AG08396 (cell line): ENCODE results near the gene QKI.
"Not testable (repeated sequence)": the region's sequence is repeated elsewhere in the genome, so short reads cannot be mapped to it uniquely, and the experiment has no call there.

Experiments
- DNase-seq: peaks from one replicate; pipeline ENCODE4 v3.0.0; 2012; ENCODE audit warnings: low spot score, mixed read lengths

Gene QKI

DNA sequence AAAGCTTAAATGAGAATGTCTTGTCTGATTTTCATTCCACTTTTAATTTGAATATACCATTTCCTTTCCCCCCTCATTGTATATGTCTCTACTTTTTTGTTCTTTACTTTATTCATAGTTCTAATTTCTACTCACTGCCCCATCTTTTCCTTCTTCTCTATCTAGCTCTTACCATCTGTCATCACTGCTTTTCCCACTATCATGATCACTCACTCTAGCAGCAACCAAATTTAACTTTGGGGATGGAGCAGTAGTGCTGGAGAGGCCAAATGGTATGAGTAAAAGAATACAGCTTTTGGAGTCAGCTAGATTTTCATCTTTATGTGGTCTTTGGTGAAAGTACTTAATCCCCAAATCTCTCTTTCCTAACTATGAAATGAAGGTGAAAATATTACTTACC, 25.5 kb downstream of the QKI start:
- no peak for DNase-seq

DNA sequence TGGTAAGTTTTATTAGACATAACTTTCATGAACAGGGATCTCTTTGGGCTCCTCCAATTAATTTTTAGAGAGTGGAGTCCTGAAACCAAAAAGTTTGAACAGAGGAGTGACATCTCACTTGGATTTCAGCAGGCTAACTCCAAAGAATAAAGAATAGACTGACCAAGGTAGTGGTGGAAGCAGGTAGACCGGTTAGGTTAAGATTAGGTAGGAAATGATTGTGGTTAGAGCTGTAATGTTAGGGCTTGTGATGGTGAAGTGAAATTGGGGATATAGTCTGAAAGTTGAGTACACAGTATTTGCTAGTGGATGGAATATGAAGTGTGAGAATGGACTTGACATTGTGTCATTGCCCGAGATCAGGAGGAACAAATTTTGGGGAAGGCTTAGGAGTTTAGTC, 27.8 kb downstream of the QKI start:
- DNase-seq: no peak

GRCh38 chr6:163444077-163444476, 29.6 kb downstream of the QKI start:
- no peak for DNase-seq

GRCh38 chr6:163446549-163446948, 32.0 kb downstream of the QKI start:
- no peak for DNase-seq

- DNase-seq: no peak
Observed at GRCh38 chr6:163449076-163449475, 34.6 kb downstream of the QKI start.

DNA sequence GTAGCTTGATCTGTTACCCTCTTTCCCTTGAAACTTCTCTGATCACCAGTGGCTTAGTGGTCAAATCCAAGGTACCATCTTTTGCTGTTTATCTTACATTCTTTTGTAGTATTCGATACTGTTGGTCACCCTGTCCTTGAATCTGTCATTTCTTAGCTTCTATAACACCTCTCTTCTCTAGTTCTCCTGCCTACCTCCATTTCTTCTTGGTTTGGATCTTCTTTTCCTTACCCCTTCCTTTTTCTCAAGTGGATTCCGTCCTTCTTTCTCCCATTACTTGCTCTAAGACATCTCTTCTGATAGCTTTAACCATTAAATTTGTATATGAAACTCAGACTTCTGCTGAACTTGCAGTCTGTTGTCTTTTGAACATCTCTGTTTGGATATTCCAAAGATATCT, 39.9 kb downstream of the QKI start:
- DNase-seq: no peak

GRCh38 chr6:163455552-163455951, 41.0 kb downstream of the QKI start:
- DNase-seq: no peak

GRCh38 chr6:163457637-163458561, 43.4 kb downstream of the QKI start:
- DNase-seq: peak; percentile 79

GRCh38 chr6:163459007-163459406, 44.5 kb downstream of the QKI start:
- no peak for DNase-seq

GRCh38 chr6:163459536-163459935, 45.0 kb downstream of the QKI start:
- peak; percentile 3 for DNase-seq

DNA sequence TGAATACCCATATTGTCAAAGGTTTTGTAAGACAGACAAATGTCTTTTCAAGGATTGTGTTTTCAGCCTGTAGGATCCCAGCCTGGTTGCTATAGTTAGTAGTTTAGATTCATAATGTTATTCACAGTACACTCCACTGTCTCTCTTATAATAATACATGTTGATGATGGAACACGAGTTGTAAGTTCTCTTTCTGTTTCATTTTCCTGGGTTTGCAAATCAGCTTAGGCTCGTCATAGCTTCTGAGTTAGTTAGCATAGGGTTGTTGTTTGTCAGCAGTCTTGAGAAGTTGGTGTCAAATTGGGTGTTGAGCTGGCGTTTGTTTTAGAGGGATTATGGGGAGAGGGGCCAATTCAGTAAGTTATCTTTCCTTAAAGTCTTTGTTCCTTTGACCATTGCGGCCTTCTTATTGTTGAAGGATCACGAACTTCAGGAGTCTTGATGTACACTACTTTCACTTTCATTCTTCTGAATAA, 45.8 kb downstream of the QKI start:
- DNase-seq: peak; percentile 21

- no peak for DNase-seq
Observed at GRCh38 chr6:163461696-163462095, 47.2 kb downstream of the QKI start.

GRCh38 chr6:163463180-163463579, 48.7 kb downstream of the QKI start:
- DNase-seq: no peak

- DNase-seq: no peak
Observed at GRCh38 chr6:163463795-163464194, 49.3 kb downstream of the QKI start.

DNA sequence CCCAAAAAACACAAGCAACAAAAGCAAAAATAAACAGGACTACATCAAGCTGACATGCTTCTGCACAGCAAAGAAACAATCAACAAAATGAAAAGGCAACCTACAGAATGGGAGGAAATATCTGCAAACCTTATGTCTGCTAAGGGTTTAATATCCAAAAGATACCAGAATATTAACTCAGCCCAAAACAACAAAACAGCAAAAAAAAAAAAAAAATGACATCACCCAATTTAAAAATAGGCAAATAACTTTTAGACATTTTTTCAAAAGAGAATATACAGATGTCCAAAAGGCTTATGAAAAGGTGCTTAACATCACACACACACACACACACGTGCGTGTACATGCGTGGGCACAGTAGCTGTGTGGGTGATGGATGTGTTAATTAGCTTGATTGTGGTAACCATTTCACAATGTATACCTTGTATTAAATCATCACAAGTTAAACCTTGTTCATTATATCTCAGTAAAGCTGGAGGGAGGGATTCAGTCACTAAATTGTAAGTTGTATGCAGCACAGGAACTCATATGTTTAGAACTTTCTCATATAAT, 52.4 kb downstream of the QKI start:
- DNase-seq: no peak

- no peak for DNase-seq
Observed at GRCh38 chr6:163468738-163469137, 54.2 kb downstream of the QKI start.

- DNase-seq: no peak
Observed at GRCh38 chr6:163469459-163469985, 55.0 kb downstream of the QKI start.

DNA sequence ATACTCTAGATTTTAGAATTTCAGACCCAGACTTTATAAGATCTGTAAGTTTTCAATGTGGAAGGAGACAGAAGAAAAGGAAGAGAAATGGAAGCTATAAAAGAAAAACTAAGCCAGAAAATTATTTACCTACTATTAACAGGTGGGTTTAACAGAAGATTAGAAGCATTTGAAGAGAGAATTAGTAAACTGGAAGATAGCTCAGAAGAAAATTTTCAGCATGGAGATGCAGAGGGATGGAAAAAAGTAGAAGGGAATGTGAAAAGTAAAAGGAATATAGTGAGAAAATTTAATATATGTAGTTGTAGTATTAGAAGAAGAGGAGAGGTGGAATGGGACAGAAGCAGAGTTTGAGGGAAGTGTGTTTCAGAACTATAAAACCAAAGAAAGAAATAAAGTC, 56.1 kb downstream of the QKI start:
- DNase-seq: no peak

GRCh38 chr6:163474581-163474980, 60.1 kb downstream of the QKI start:
- no peak for DNase-seq

DNA sequence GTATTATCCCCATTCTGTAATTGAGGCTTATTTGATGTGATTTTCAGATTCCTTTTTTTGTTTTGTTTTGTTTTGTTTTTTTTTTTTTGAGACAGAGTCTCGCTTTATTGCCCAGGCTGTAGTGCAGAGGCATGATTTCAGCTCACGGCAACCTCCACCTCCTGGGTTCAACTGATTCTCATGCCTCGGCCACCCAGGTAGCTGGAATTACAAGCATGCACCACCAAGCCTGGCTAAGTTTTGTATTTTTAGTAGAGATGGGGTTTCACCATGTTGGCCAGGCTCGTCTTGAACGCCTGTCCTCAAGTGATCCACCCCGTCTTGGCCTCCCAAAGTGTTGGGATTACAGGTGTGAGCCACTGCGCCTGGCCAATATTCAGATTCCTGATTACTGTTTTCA, 62.4 kb downstream of the QKI start:
- DNase-seq: not testable (repeated sequence)

DNA sequence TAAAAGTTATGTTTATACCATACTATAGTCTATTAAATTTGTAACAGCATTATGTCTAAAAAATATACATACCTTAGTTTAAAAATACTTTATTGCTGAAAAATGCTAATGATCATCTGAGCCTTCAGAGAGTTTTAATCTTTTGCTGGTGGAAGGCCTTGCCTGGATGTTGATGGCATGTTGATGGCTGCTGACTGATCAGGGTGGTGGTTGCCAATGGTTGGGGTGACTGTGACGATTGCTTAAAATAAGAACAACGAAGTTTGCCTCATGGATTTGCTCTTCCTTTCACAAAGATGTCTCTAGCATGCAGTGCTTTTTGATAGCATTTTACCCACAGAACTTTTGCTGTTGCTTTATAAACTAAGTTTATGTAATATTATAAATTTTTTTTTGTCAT, 68.6 kb downstream of the QKI start:
- no peak for DNase-seq

- DNase-seq: peak; percentile 2
Observed at GRCh38 chr6:163485388-163485851, 70.9 kb downstream of the QKI start.

- no peak for DNase-seq
Observed at GRCh38 chr6:163486821-163487220, 72.3 kb downstream of the QKI start.
